Measurements from ENCODE around the gene C1orf185.
"Not testable (repeated sequence)": the region's sequence is repeated elsewhere in the genome, so short reads cannot be mapped to it uniquely, and the experiment has no call there.

The C1orf185 gene

GRCh38 chr1:51137696-51138095 lies 35.7 kb downstream of the C1orf185 start:
- not testable (repeated sequence) for DNase-seq (ENCODE audit: low spot score)

- no peak for DNase-seq (ENCODE audit: low spot score)
Measured at GRCh38 chr1:51139474-51139873, 37.4 kb downstream of the C1orf185 start.

- no peak for DNase-seq (ENCODE audit: low spot score)
Measured at GRCh38 chr1:51147394-51147793, 45.4 kb downstream of the C1orf185 start.

- no peak for DNase-seq (ENCODE audit: low spot score)
Measured at GRCh38 chr1:51154776-51155175, 52.7 kb downstream of the C1orf185 start.

- no peak for DNase-seq (ENCODE audit: low spot score)
Measured at GRCh38 chr1:51156752-51157151, 54.7 kb downstream of the C1orf185 start.

GRCh38 chr1:51157395-51157794 lies 55.4 kb downstream of the C1orf185 start:
- no peak for DNase-seq (ENCODE audit: low spot score)

GRCh38 chr1:51158263-51158662 lies 56.2 kb downstream of the C1orf185 start:
- no peak for DNase-seq (ENCODE audit: low spot score)

GRCh38 chr1:51162560-51162959 lies 60.5 kb downstream of the C1orf185 start:
- not testable (repeated sequence) for DNase-seq (ENCODE audit: low spot score)

GRCh38 chr1:51165540-51165939 lies 63.5 kb downstream of the C1orf185 start:
- no peak for DNase-seq (ENCODE audit: low spot score)

GRCh38 chr1:51168266-51168845 lies 66.3 kb downstream of the C1orf185 start:
- no peak for DNase-seq (ENCODE audit: low spot score)

GRCh38 chr1:51168936-51169335 lies 66.9 kb downstream of the C1orf185 start:
- DNase-seq (ENCODE audit: low spot score), result no peak

- DNase-seq (ENCODE audit: low spot score), result no peak
Measured at GRCh38 chr1:51170342-51170741, 68.3 kb downstream of the C1orf185 start.

GRCh38 chr1:51172811-51173210 lies 70.8 kb downstream of the C1orf185 start:
- DNase-seq (ENCODE audit: low spot score), result no peak

- no peak for DNase-seq (ENCODE audit: low spot score)
Measured at GRCh38 chr1:51175278-51175677, 73.2 kb downstream of the C1orf185 start.

- not testable (repeated sequence) for DNase-seq (ENCODE audit: low spot score)
Measured at GRCh38 chr1:51177988-51178387, 76.0 kb downstream of the C1orf185 start.

- no peak for DNase-seq (ENCODE audit: low spot score)
Measured at GRCh38 chr1:51188230-51188629, 86.2 kb downstream of the C1orf185 start.

- peak; percentile 73 for DNase-seq (ENCODE audit: low spot score)
Measured at GRCh38 chr1:51189421-51190073, 87.5 kb downstream of the C1orf185 start.

GRCh38 chr1:51190961-51191360 lies 88.9 kb downstream of the C1orf185 start:
- DNase-seq (ENCODE audit: low spot score), result peak; percentile 9

- peak; percentile 72 for DNase-seq (ENCODE audit: low spot score)
Measured at GRCh38 chr1:51192213-51192843, 90.3 kb downstream of the C1orf185 start.

- DNase-seq (ENCODE audit: low spot score), result no peak
Measured at GRCh38 chr1:51193564-51193963, 91.5 kb downstream of the C1orf185 start.

All from pons (tissue), 1 donor.